Measurements from ENCODE around the gene SMPDL3A.

DNA sequence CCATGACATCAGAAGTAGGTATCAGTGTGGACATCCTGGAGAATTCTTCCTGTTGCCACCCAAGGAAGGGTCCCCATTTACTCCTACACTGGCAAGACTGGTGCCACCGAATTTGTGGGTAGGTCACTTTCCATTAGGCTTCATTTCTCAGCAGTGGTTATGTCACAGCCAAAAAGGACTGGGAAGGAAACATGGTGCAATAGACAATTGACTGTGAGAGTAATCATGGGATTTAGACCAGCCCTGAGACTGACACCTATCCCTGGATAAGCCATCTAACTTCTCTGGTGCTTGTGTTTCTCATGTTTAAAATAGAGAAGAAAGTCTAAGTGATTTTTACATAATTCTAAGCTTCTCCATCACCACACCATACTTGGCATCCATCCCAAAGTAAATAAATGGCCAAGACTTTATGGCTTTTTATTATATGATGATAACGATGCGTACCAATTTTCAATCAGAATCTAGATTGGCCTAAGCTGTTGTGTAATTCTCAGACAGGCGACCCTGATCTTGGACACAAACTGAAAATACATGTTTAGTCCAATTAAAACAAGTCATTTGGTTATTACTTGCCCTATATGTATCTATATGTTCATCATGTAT lies 10.2 kb downstream of the SMPDL3A start:
- no peak for TF ChIP-seq TAF1 (IDR thresholded peaks at IDR 0.05; ENCODE audit: borderline replicate concordance, low read depth, low read length)
- TF ChIP-seq POLR2AphosphoS5 (IDR thresholded peaks at IDR 0.05; ENCODE audit: low read depth, low read length), result no peak
- TF ChIP-seq POLR2A (IDR thresholded peaks at IDR 0.05; ENCODE audit: low read depth, low read length), result no peak

Measured in GM12892 (cell line).